K562 (cell line): ENCODE data around the gene PTAFR. TPM values are rescaled to one million over a fixed set of nuclear protein-coding genes. Genes with fewer than 3 reads are reported as not detected.

ENCODE experiments used
- ATAC-seq: fragments of 200-7000 bp; cut with Tn5 transposase; 3 replicates; pipeline ENCODE4 v1.9.1; 2020; ENCODE audit warnings: moderate library complexity
- BruUV-seq: library from RNA; stranded (reverse); fragments of 400-500 nt; replicated peaks from 2 replicates; lab custom pipeline; 2021; lab: Mats Ljungman, UMichigan
- CTCF ChIA-PET: fragments of 300-600 bp; formaldehyde crosslinking; extraction: SDS; loops from one replicate; lab custom pipeline; 2021; ENCODE audit warnings: low intra/inter-chr PET ratio; lab: Yijun Ruan, JAX
- POLR2A ChIA-PET: fragments of 300-600, 350-650 bp; sonication (Branson Sonifier 250); formaldehyde crosslinking; extraction: SDS; loops from one replicate; lab custom pipeline; 2021; ENCODE audit warnings: antibody characterized with exemption, inconsistent platforms; lab: Yijun Ruan, JAX
- DNase-seq, 4 experiments: peaks; one replicate each; pipeline versions ENCODE4 v3.0.0 to v3.0.0-alpha.2; 2011 to 2018; ENCODE audit warnings: low spot score in 3 of 4, mixed read lengths in 3 of 4; ENCODE audit errors: extremely low read depth in 1 of 4
- FAIRE-seq: peaks from 2 replicates; lab custom pipeline; 2011; peaks lifted over from hg19 to GRCh38; lab: Jason Lieb, UNC
- H2AFZ ChIP-seq: 2 replicates; pipeline ENCODE4 v1.6.0; 2011; ENCODE audit warnings: low read depth, low read length, control low read depth, inconsistent platforms
- H3K27ac ChIP-seq: fragments of 200-600 bp; 3 replicates; pipeline ENCODE4 v1.8.0; 2011; ENCODE audit warnings: low read depth, mild to moderate bottlenecking, control low read depth, inconsistent platforms, low read length, moderate library complexity, mixed read lengths; ENCODE audit errors: extremely low read depth
- H3K27me3 ChIP-seq, 2 experiments: fragments of 300-600 bp in 1 of 2; 2 replicates in 1 of 2; 3 replicates in 1 of 2; pipeline versions ENCODE4 v1.6.0 to v1.8.0; 2011; ENCODE audit warnings: inconsistent platforms in 2 of 2, low read length in 2 of 2, mild to moderate bottlenecking in 1 of 2, mixed read lengths in 1 of 2, moderate library complexity in 1 of 2; ENCODE audit not compliant: control insufficient read depth in 2 of 2, insufficient read depth in 2 of 2
- H3K36me3 ChIP-seq: fragments of 300-600 bp; 3 replicates; pipeline ENCODE4 v1.8.0; 2011; ENCODE audit warnings: mild to moderate bottlenecking, low read length, inconsistent platforms; ENCODE audit not compliant: control insufficient read depth, insufficient read depth
- H3K4me1 ChIP-seq, 2 experiments: fragments of 200-600 bp in 1 of 2; replicated peaks in 1 of 2; 2 replicates in 1 of 2; 3 replicates in 1 of 2; pipeline versions ENCODE4 v1.5.1 to v1.8.0; 2011; ENCODE audit warnings: inconsistent platforms in 2 of 2, low read length in 2 of 2, mild to moderate bottlenecking in 1 of 2, mixed read lengths in 1 of 2, moderate library complexity in 1 of 2; ENCODE audit not compliant: control insufficient read depth in 2 of 2, insufficient read depth in 2 of 2
- H3K4me2 ChIP-seq: 2 replicates; pipeline ENCODE4 v1.6.1; 2011; ENCODE audit warnings: low read length, control low read depth, inconsistent platforms, mixed read lengths; ENCODE audit not compliant: insufficient read depth
- H3K4me3 ChIP-seq: fragments of 200-600 bp; sonication (generic), shearing (Covaris generic); 2 replicates; pipeline ENCODE4 v1.5.1; 2016; ENCODE audit warnings: control low read depth, inconsistent platforms
- H3K79me2 ChIP-seq: fragments of 200-600 bp; 3 replicates; pipeline ENCODE4 v1.8.0; 2011; ENCODE audit warnings: low read length, inconsistent platforms; ENCODE audit not compliant: control insufficient read depth, insufficient read depth
- H3K9ac ChIP-seq, 2 experiments: 2 replicates each; pipeline versions ENCODE4 v1.6.0 to v1.6.1; 2011; ENCODE audit warnings: low read depth in 2 of 2, low read length in 2 of 2, control low read depth in 1 of 2, inconsistent platforms in 1 of 2, mild to moderate bottlenecking in 1 of 2, mixed read lengths in 1 of 2; ENCODE audit not compliant: insufficient read depth in 1 of 2
- H3K9me1 ChIP-seq: one replicate; pipeline ENCODE4 v1.6.0; 2011; ENCODE audit warnings: inconsistent platforms, mild to moderate bottlenecking, low read length, moderate library complexity; ENCODE audit not compliant: control insufficient read depth, insufficient read depth
- H3K9me3 ChIP-seq: replicated peaks from 2 replicates; pipeline ENCODE4 v1.5.1; 2011; ENCODE audit warnings: low read depth, low read length, inconsistent platforms; ENCODE audit not compliant: control insufficient read depth, insufficient read depth
- H4K20me1 ChIP-seq: replicated peaks from 2 replicates; pipeline ENCODE4 v1.6.1; 2011; ENCODE audit warnings: low read length, inconsistent platforms, mixed read lengths; ENCODE audit not compliant: control insufficient read depth, insufficient read depth
- CCNT2 ChIP-seq: IDR thresholded peaks from 2 replicates; pipeline ENCODE4 v1.6.1; 2011; ENCODE audit warnings: borderline replicate concordance, low read depth, mild to moderate bottlenecking, moderate library complexity, mixed read lengths, low read length; ENCODE audit not compliant: insufficient read length; ENCODE audit errors: extremely low read depth
- CSDE1 ChIP-seq, 2 experiments: fragments of 450-650 bp; IDR thresholded peaks; 2 replicates each; pipeline ENCODE4 v1.6.1; 2016; ENCODE audit warnings: mild to moderate bottlenecking in 1 of 2
- DDX20 ChIP-seq: fragments of 450-650 bp; IDR thresholded peaks from 2 replicates; pipeline ENCODE4 v1.6.1; 2016; ENCODE audit warnings: missing genetic modification characterization, low read depth, mild to moderate bottlenecking, missing compliant biosample characterization, moderate library complexity
- EP400 ChIP-seq: fragments of 450-650 bp; IDR thresholded peaks from 2 replicates; pipeline ENCODE4 v1.6.1; 2017; ENCODE audit warnings: antibody characterized with exemption, mild to moderate bottlenecking, moderate library complexity
- FIP1L1 ChIP-seq: fragments of 200-400 bp; formaldehyde crosslinking; IDR thresholded peaks from 2 replicates; pipeline ENCODE4 v1.6.1; 2018; ENCODE audit warnings: mild to moderate bottlenecking, low read depth, low read length; ENCODE audit not compliant: poor library complexity, severe bottlenecking
- KLF16 ChIP-seq: IDR thresholded peaks from 2 replicates; pipeline ENCODE4 v1.6.1; 2016; ENCODE audit warnings: antibody characterized with exemption
- MAFF ChIP-seq: IDR thresholded peaks from 2 replicates; pipeline ENCODE4 v1.6.1; 2012; ENCODE audit warnings: low read length, improper control_type of control experiment
- MYC ChIP-seq, 2 experiments: fragments of 250-450 bp in 1 of 2; sonication (Bioruptor Pico) in 1 of 2; IDR thresholded peaks; 2 replicates each; pipeline versions ENCODE4 v1.5.1 to v1.6.1; 2012 to 2021; ENCODE audit warnings: low read depth in 2 of 2, borderline replicate concordance in 1 of 2, improper control_type of control experiment in 1 of 2, low read length in 1 of 2, mild to moderate bottlenecking in 1 of 2, moderate library complexity in 1 of 2
- NFE2 ChIP-seq: IDR thresholded peaks from 2 replicates; pipeline ENCODE4 v1.6.1; 2014; ENCODE audit warnings: antibody characterized with exemption, low read depth
- NR2C2 ChIP-seq, 2 experiments: fragments of 200-800 bp in 1 of 2; sonication (Bioruptor generic) in 1 of 2; sonication (generic) in 1 of 2; formaldehyde crosslinking in 1 of 2; IDR thresholded peaks; 2 replicates each; pipeline versions ENCODE4 v1.6.1 to v1.8.0; 2016 to 2022; ENCODE audit warnings: mild to moderate bottlenecking in 1 of 2, missing compliant biosample characterization in 1 of 2, missing genetic modification characterization in 1 of 2, missing genetic modification reagents in 1 of 2
- PHF20 ChIP-seq: fragments of 450-650 bp; IDR thresholded peaks from 2 replicates; pipeline ENCODE4 v1.6.1; 2018; ENCODE audit not compliant: partially characterized antibody
- SIN3A ChIP-seq, 2 experiments: fragments of 150-350 bp in 1 of 2; IDR thresholded peaks; 2 replicates each; pipeline ENCODE4 v1.6.1; 2011 to 2016; ENCODE audit warnings: borderline replicate concordance in 2 of 2, low read depth in 2 of 2, low read length in 2 of 2, mild to moderate bottlenecking in 2 of 2, moderate library complexity in 2 of 2; ENCODE audit not compliant: control insufficient read depth in 1 of 2
- SMARCA5 ChIP-seq: fragments of 450-650 bp; IDR thresholded peaks from 2 replicates; pipeline ENCODE4 v1.6.1; 2016
- SPI1 ChIP-seq: IDR thresholded peaks from 2 replicates; pipeline ENCODE4 v1.6.1; 2011; ENCODE audit warnings: low read depth, low read length, control low read depth, borderline replicate concordance
- SRF ChIP-seq, 2 experiments: fragments of 250-450, 450-650 bp in 1 of 2; sonication (Bioruptor Pico) in 1 of 2; sonication (generic) in 1 of 2; formaldehyde crosslinking; IDR thresholded peaks; 2 replicates each; pipeline versions ENCODE4 v1.5.0 to v1.5.1; 2020 to 2022; ENCODE audit warnings: mild to moderate bottlenecking in 1 of 2, missing genetic modification reagents in 1 of 2
- XRCC5 ChIP-seq: fragments of 200-400 bp; formaldehyde crosslinking; IDR thresholded peaks from 2 replicates; pipeline ENCODE4 v1.6.1; 2017; ENCODE audit warnings: low read depth, mild to moderate bottlenecking, low read length
- ZBTB7A ChIP-seq: IDR thresholded peaks from 2 replicates; pipeline ENCODE4 v1.6.1; 2011; ENCODE audit warnings: low read depth, mild to moderate bottlenecking, low read length, moderate library complexity, borderline replicate concordance; ENCODE audit not compliant: control insufficient read depth
- ZC3H8 ChIP-seq: fragments of 450-650 bp; IDR thresholded peaks from 2 replicates; pipeline ENCODE4 v1.6.1; 2017
- ZNF324 ChIP-seq: fragments of 250-450 bp; sonication (Bioruptor Pico); IDR thresholded peaks from 2 replicates; pipeline ENCODE4 v1.4.0; 2020; ENCODE audit warnings: mild to moderate bottlenecking
- ZNF551 ChIP-seq: fragments of 250-450 bp; sonication (Bioruptor Pico); IDR thresholded peaks from 2 replicates; pipeline ENCODE4 v1.5.0; 2021; ENCODE audit warnings: mild to moderate bottlenecking, moderate library complexity
- WGBS: fragments of 100-300 bp; shearing (Covaris generic); methylation state at CpG from one replicate; pipeline ENCODE4 v1.1.6; 2016; ENCODE audit warnings: low coverage, mixed read lengths; ENCODE audit not compliant: insufficient coverage; ENCODE audit errors: missing lambda C conversion rate; 5-methylcytosine and 5-hydroxymethylcytosine counted together
- in situ Hi-C: fragments of 300-500 bp; cut with MboI; formaldehyde crosslinking; loops from 4 replicates; pipeline ENCODE4 v1.15.0; 2018; ENCODE audit warnings: inconsistent platforms, mixed read lengths
- intact Hi-C: fragments of 100-400 bp; cut with micrococcal nuclease; formaldehyde crosslinking; loops from 2 replicates; pipeline ENCODE4 v1.14.2; 2022
- polyA plus RNA-seq, 8 experiments: library from polyadenylated mRNA; depleted of rRNA in 4 of 8; stranded (reverse) in 5 of 8; unstranded in 3 of 8; fragments of >200 nt; fragmentation: Nextera tagmentation in 2 of 8; fragmentation: Illumina TruSeq in 1 of 8; extraction: Ambion mirVana in 2 of 8; extraction: Trizol in 1 of 8; gene quantifications; 2 replicates each; pipeline versions ENCODE4 v1.2.1 to v1.2.3, GENCODE V29; 2011 to 2014; ENCODE audit warnings: inconsistent platforms in 1 of 8, missing spikeins in 1 of 8
- total RNA-seq, 7 experiments: library from RNA; depleted of rRNA in 6 of 7; stranded (reverse); fragments of >200 nt in 6 of 7; fragmentation: Illumina TruSeq in 2 of 7; extraction: Trizol in 2 of 7; gene quantifications; 2 replicates each; pipeline versions ENCODE4 v1.2.1 to v1.2.3, GENCODE V29; 2011 to 2021; ENCODE audit warnings: low replicate concordance in 1 of 7
- TF ChIP-seq, protein P1 (sequence below): fragments of 450-650 bp; IDR thresholded peaks from 2 replicates; pipeline ENCODE4 v1.7.0; 2016; ENCODE audit warnings: borderline replicate concordance

Gene PTAFR
- total and polyA plus RNA-seq, 9 of the 15 experiments (the other 6 are each of a cell fraction or from before 2014, with no cell fraction given) = 0.15 to 0.55 (median 0.40) TPM; not detected in 1

DNA sequence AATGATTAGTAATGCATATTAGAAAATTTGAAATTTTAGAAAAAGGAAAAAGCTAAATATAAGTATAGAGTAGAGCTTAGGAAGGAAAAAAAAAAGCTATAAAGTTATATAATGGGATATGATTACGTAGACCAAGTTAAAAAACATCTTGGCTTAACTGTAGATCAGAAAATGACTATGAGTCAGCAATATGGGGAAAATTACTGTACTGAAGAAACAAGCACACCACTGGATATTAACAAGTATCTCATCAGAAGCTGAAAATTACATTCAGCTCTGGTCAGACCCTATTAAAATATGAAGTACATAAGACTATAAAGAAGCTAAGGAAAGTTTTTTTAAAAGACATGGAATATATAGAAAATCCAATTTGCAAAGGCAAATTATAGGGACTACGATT, 36.8 kb upstream of the PTAFR start:
- H3K4me1 ChIP-seq = peaks cover 0 to 2% of the 10 kb centered on the region in 2 experiments; a peak in 1 of 5 replicates
- no peak overlapping the region for H3K4me3 ChIP-seq
- WGBS = 55% methylated on average over 2 of the region's 2 CpGs
- H2AFZ ChIP-seq = no peak overlapping the region
- ChIA-PET CTCF (no interaction called here), POLR2A (interaction anchor here (0.7 to 1.6 kb wide), 5 partner anchors 17 to 1744 kb away, joined by 3 to 6 read pairs (median 4); no protein-coding TSS in a partner anchor)
- H3K79me2 ChIP-seq = peaks cover 32% of the 10 kb centered on the region
- H3K27me3 ChIP-seq = no peaks in the 10 kb centered on the region
- H3K27ac ChIP-seq = peak overlapping the region; percentile 43; the same call in 1 of the 3 replicates
- peaks cover 72% of the 10 kb centered on the region for H3K36me3 ChIP-seq
- in situ Hi-C loops = loop anchor here (5.0 kb wide), 1 partner anchor 121 kb away; no protein-coding TSS in a partner anchor
- BruUV-seq = no TSS peak
- intact Hi-C loops = no loop called here
- H3K9ac ChIP-seq = no peak overlapping the region
- FAIRE-seq (no peak), DNase-seq (peak in 1 of 4 experiments; percentile 20), ATAC-seq (no peak)
- no peak overlapping the region for H3K4me2 ChIP-seq
- no peaks in the 10 kb centered on the region for H3K9me1 ChIP-seq
- no peaks in the 10 kb centered on the region for H3K9me3 ChIP-seq
- no peaks in the 10 kb centered on the region for H4K20me1 ChIP-seq
- no peak for TF ChIP-seq PHF20
- no peak for TF ChIP-seq XRCC5
- TF ChIP-seq ZC3H8 = no peak
- no peak for TF ChIP-seq SIN3A (IDR thresholded peaks at IDR 0.05; ENCODE audit: borderline replicate concordance in 2 of 2, control insufficient read depth in 1 of 2, low read depth in 2 of 2, low read length in 2 of 2)
- no peak for TF ChIP-seq EP400
- TF ChIP-seq NFE2 = peak; percentile 86
- TF ChIP-seq, protein P1, sequence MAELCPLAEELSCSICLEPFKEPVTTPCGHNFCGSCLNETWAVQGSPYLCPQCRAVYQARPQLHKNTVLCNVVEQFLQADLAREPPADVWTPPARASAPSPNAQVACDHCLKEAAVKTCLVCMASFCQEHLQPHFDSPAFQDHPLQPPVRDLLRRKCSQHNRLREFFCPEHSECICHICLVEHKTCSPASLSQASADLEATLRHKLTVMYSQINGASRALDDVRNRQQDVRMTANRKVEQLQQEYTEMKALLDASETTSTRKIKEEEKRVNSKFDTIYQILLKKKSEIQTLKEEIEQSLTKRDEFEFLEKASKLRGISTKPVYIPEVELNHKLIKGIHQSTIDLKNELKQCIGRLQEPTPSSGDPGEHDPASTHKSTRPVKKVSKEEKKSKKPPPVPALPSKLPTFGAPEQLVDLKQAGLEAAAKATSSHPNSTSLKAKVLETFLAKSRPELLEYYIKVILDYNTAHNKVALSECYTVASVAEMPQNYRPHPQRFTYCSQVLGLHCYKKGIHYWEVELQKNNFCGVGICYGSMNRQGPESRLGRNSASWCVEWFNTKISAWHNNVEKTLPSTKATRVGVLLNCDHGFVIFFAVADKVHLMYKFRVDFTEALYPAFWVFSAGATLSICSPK = no peak
- no peak for TF ChIP-seq SPI1
- TF ChIP-seq KLF16 = no peak
- TF ChIP-seq ZBTB7A = no peak
- no peak for TF ChIP-seq CSDE1 (IDR thresholded peaks at IDR 0.05)
- TF ChIP-seq ZNF551 (CRISPR knock-in tag) = no peak
- TF ChIP-seq SRF (CRISPR knock-in tag; IDR thresholded peaks at IDR 0.05) = no peak
- TF ChIP-seq FIP1L1 = no peak
- no peak for TF ChIP-seq ZNF324 (CRISPR knock-in tag)
- no peak for TF ChIP-seq NR2C2 (CRISPR knock-in tag; IDR thresholded peaks at IDR 0.05)
- TF ChIP-seq NR2C2 (tag; IDR thresholded peaks at IDR 0.05) = no peak
- TF ChIP-seq SMARCA5 = no peak
- no peak for TF ChIP-seq CCNT2
- TF ChIP-seq MAFF = peak; percentile 87
- no peak for TF ChIP-seq DDX20 (tag)
- no peak for TF ChIP-seq MYC (IDR thresholded peaks at IDR 0.05; ENCODE audit: low read depth, low read length)
- no peak for TF ChIP-seq MYC (CRISPR knock-in tag; IDR thresholded peaks at IDR 0.05; ENCODE audit: borderline replicate concordance, low read depth)
